Heart left ventricle (tissue), 16 donors: ENCODE measurements around the gene POU4F1. TPM values are rescaled to one million over a fixed set of nuclear protein-coding genes. Genes with fewer than 3 reads are reported as not detected.

Experiments used
- ATAC-seq, 4 donors: fragments of 200-7000 bp; cut with Tn5 transposase; one replicate each; pipeline ENCODE4 v1.9.1; 2020 to 2022; ENCODE audit warnings: moderate library complexity in 4 of 4, mild to moderate bottlenecking in 3 of 4, moderate number of reproducible peaks in 1 of 4
- DNase-seq, 5 donors: peaks; one replicate each; pipeline ENCODE4 v3.0.0-alpha.2; 2020
- H3K27ac ChIP-seq, 12 donors: fragments of 200-600 bp; sonication (generic) in 4 of 12; one replicate each; pipeline versions ENCODE4 v1.5.0 to v1.8.0; 2016 to 2022; ENCODE audit warnings: mild to moderate bottlenecking in 2 of 12
- H3K27me3 ChIP-seq, 9 donors: fragments of 200-600 bp; sonication (generic) in 2 of 9; one replicate each; pipeline versions ENCODE4 v1.5.1 to v1.8.0; 2016 to 2022; ENCODE audit warnings: mild to moderate bottlenecking in 3 of 9
- H3K36me3 ChIP-seq, 9 donors: fragments of 200-600 bp; sonication (generic) in 2 of 9; one replicate each; pipeline versions ENCODE4 v1.5.0 to v1.8.0; 2018 to 2022; ENCODE audit warnings: mild to moderate bottlenecking in 2 of 9
- H3K4me1 ChIP-seq, 12 donors: fragments of 200-600 bp; sonication (generic) in 4 of 12; one replicate each; pipeline versions ENCODE4 v1.5.0 to v1.8.0; 2016 to 2022; ENCODE audit warnings: mild to moderate bottlenecking in 3 of 12
- H3K4me3 ChIP-seq, 12 donors: fragments of 200-600 bp; sonication (generic) in 4 of 12; one replicate each; pipeline versions ENCODE4 v1.5.0 to v1.8.0; 2017 to 2022; ENCODE audit warnings: mild to moderate bottlenecking in 9 of 12, moderate library complexity in 4 of 12
- H3K9me3 ChIP-seq, 12 donors: fragments of 200-600 bp; sonication (generic) in 4 of 12; one replicate each; pipeline versions ENCODE4 v1.5.0 to v1.8.0; 2016 to 2022; ENCODE audit warnings: mild to moderate bottlenecking in 1 of 12
- POLR2A ChIP-seq, 2 donors: fragments of 450-650 bp; IDR thresholded peaks; one replicate each; pipeline ENCODE4 v1.6.1; 2017; ENCODE audit warnings: antibody characterized with exemption in 2 of 2, mild to moderate bottlenecking in 2 of 2, moderate library complexity in 2 of 2
- WGBS, 4 donors: extraction: QIAGEN DNeasy Blood & Tissue Kit in 2 of 4; methylation state at CpG; one replicate each; pipeline versions ENCODE4 v1.1.5 to v1.1.7; 2013 to 2018; 5-methylcytosine and 5-hydroxymethylcytosine counted together
- intact Hi-C, 10 donors: fragments of 100-400 bp; cut with DNase I; formaldehyde crosslinking; loops; one replicate each; pipeline versions ENCODE4 v1.11.1 to v1.14.2; 2022
- polyA plus RNA-seq, 2 donors: library from polyadenylated mRNA; stranded (reverse); fragments of 200-250 nt; gene quantifications; one replicate each; pipeline ENCODE4 v1.2.3, GENCODE V29; 2013
- total RNA-seq, 9 donors: library from RNA; depleted of rRNA in 2 of 9; stranded (reverse); fragments of >200 nt in 2 of 9; fragmentation: NEBNext Ultra II Directional in 3 of 9; extraction: Animal tissue kit (Norgen Biotek cat#: 25700) in 3 of 9; gene quantifications; one replicate each; pipeline versions ENCODE4 v1.1.0 to v1.2.4, GENCODE V29; 2016 to 2023
- TF ChIP-seq, protein P1 (sequence below), 12 donors: fragments of 200-600 bp; sonication (generic) in 4 of 12; IDR thresholded peaks; one replicate each; pipeline versions ENCODE4 v1.5.0 to v1.8.0; 2018 to 2022; ENCODE audit warnings: antibody characterized with exemption in 12 of 12, mild to moderate bottlenecking in 5 of 12
- donor health status: ischemic (EF 13 %, LVEDD 7.1; RV severe dilation, severe dysfunction).
- donor health status: healthy with polysubstance abuse.
- donor health status: DM: no; HTN: yes; CAD: no.
- donor health status: DM: no; HTN: no; CAD: no.
- donor health status: ischemic (EF 25% LVEDD 6.9; RV normal size, moderate dysfunction).
- donor health status: ischemic (EF 25% LVEDD 5.7; RV mildly dilated, moderate dysfunction).
- donor health status: healthy.
- donor health status: DM: yes; HTN: yes; CAD: no.
- donor health status: ischemic (EF 35%, LVEDD 5.7; RV mildly dilated, moderate dysfunction).
- donor health status: nonischemic (EF 11% LVEDD 7.7; RV severe dilation, severe dysfunction).
- donor health status: DM: yes; HTN: yes; CAD: no.
- donor health status: PGD.
- donor health status: ischemic (EF 29% LVEDD 5.4; RV normal size, mild dysfunction).
- donor health status: nonischemic (EF 23%, LVEDD 6.1; RV moderate dilation, normal function).

The POU4F1 gene
- total and polyA plus RNA-seq, 11 donors: 0.04 TPM; not detected in 10

DNA sequence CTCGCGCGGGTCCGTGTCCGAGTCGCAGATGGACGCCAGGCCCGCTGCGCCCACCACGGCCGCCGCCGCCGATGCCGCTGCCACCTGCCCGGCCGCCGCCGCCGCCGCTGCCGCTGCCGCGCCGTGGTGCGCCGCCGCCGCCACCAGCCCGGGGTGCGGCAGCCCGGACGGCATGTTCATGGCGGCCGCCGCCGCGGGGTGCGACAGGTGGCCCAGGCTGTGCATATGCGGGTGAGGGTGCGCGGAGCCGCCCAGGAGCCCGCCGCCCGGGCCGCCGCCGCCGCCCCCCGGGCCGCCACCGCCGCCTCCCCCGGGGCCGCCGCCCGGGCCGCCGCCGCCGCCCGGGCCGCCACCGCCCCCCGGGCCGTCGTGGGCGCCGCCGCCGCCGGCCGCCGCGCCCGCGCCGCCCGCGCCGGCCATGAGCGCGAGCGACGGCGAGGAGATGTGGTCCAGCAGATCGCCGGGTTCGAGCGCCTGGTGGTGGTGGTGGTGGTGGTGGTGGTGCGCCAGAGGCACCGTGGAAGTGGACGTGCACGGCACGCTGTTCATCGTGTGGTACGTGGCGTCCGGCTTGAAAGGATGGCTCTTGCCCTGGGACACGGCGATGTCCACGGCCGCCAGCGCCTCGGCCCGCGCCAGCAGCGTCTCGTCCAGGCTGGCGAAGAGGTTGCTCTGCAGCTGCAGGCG is 1.3 kb downstream of the POU4F1 start:
- Histone ChIP-seq H3K27ac (no peak overlapping the region), H3K4me1 (peaks cover 0 to 37% (median 12%) of the 10 kb centered on the region in 12 donors), H3K9me3 (no peaks in the 10 kb centered on the region), H3K27me3 (peaks cover 81 to 96% (median 94%) of the 10 kb centered on the region in 9 donors), H3K4me3 (peak overlapping the region in 7 of 12 donors; percentile 10 to 51 (median 23)), H3K36me3 (no peaks in the 10 kb centered on the region)
- ATAC-seq (no peak), DNase-seq (no peak)
- TF ChIP-seq POLR2A (IDR thresholded peaks at IDR 0.05): no peak
- intact Hi-C loops: loop anchor here in 2 of 10 donors (10.0 kb wide), 1 partner anchor 53 kb away; the partner anchor contains the start of gene OBI1 (in 2 of the 2)
- 1 to 7% (median 4%) methylated on average over 25 to 112 of the region's 112 CpGs for WGBS, 4 donors

DNA sequence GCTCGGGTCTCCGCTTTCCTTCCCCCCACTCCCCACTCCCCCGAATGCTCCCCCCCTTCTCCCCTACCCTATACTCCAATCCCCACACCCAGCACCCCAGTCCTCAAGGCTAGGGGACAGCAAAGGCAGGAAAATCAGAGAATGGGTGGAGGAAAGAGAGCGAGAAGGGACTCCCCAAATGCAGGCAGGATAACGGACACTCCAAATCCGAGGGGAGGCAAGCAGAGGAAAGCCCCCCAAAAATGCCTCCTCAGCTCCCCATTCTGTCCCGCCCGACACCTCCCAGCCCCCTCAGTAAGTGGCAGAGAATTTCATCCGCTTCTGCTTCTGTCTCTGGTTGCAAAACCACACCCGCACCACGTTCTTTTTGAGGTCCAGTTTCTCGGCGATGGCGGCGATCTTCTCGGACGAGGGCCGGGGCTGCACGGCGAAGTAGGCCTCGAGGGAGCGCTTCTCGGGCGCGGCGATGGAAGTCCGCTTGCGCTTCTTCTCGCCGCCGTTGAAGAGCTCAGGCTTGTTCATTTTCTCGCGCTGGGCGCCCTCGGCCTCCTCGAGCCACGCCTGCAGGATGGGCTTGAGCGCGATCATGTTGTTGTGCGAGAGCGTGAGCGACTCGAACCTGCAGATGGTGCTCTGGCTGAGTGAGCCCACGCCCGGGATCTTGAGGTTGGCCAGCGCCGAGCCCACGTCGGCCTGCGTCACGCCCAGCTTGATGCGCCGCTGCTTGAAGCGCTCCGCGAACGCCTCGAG is 2.1 kb downstream of the POU4F1 start:
- Histone ChIP-seq H3K27ac (no peak overlapping the region), H3K36me3 (no peaks in the 10 kb centered on the region), H3K27me3 (peaks cover 82 to 96% (median 94%) of the 10 kb centered on the region in 9 donors), H3K9me3 (no peaks in the 10 kb centered on the region), H3K4me3 (peak overlapping the region in 8 of 12 donors; percentile 10 to 44 (median 19)), H3K4me1 (peaks cover 3 to 37% (median 14%) of the 10 kb centered on the region in 12 donors)
- DNase-seq (no peak), ATAC-seq (no peak)
- TF ChIP-seq POLR2A (IDR thresholded peaks at IDR 0.05): no peak
- TF ChIP-seq, protein P1, sequence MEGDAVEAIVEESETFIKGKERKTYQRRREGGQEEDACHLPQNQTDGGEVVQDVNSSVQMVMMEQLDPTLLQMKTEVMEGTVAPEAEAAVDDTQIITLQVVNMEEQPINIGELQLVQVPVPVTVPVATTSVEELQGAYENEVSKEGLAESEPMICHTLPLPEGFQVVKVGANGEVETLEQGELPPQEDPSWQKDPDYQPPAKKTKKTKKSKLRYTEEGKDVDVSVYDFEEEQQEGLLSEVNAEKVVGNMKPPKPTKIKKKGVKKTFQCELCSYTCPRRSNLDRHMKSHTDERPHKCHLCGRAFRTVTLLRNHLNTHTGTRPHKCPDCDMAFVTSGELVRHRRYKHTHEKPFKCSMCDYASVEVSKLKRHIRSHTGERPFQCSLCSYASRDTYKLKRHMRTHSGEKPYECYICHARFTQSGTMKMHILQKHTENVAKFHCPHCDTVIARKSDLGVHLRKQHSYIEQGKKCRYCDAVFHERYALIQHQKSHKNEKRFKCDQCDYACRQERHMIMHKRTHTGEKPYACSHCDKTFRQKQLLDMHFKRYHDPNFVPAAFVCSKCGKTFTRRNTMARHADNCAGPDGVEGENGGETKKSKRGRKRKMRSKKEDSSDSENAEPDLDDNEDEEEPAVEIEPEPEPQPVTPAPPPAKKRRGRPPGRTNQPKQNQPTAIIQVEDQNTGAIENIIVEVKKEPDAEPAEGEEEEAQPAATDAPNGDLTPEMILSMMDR (IDR thresholded peaks at IDR 0.05): no peak
- WGBS, 4 donors: 2 to 11% (median 5%) methylated on average over 33 to 58 of the region's 58 CpGs
- intact Hi-C loops: loop anchor here in 2 of 10 donors (10.0 kb wide), 1 partner anchor 54 kb away; the partner anchor contains the start of gene OBI1 (in 2 of the 2)

DNA sequence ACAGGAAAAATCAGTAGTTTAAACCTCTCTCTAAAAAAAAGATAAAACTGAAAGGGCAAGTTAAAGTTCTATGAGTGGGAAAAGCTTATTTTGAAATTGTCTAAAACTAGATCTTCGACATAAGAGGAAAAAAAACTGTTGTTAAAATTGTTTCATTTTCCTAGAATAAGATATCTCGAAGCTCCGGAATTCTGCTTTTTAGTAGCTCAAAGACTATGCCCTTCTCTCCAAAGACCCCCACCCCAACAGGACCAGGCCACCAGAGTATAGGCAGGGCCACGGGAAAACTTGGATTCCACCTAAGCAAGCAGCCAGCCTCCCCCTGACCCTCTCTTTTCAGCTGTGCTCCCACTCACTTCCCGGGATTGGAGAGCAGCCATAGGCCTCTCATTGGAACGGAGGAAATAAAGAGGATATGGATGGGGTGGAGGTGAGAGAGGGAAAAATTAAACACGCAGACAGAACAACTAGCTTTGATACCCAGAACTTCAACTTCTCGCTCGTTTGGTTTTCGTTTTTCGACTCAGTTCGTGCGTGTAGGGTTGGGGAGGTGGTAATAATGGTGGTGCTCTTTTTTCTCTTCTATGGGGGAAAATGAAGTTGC is 3.0 kb downstream of the POU4F1 start:
- no peak for ATAC-seq
- Histone ChIP-seq H3K27me3 (peaks cover 83 to 96% (median 94%) of the 10 kb centered on the region in 9 donors), H3K9me3 (no peaks in the 10 kb centered on the region), H3K4me3 (no peak overlapping the region), H3K27ac (no peak overlapping the region), H3K4me1 (peaks cover 7 to 46% (median 20%) of the 10 kb centered on the region in 12 donors), H3K36me3 (no peaks in the 10 kb centered on the region)
- no peak for TF ChIP-seq POLR2A (IDR thresholded peaks at IDR 0.05)
- TF ChIP-seq, protein P1 (IDR thresholded peaks at IDR 0.05): no peak
- no peak for DNase-seq
- intact Hi-C loops: loop anchor here in 2 of 10 donors (10.0 kb wide), 1 partner anchor 54 kb away; the partner anchor contains the start of gene OBI1 (in 2 of the 2)
- WGBS, 4 donors: 13 to 29% (median 21%) methylated on average over 13 of the region's 13 CpGs

DNA sequence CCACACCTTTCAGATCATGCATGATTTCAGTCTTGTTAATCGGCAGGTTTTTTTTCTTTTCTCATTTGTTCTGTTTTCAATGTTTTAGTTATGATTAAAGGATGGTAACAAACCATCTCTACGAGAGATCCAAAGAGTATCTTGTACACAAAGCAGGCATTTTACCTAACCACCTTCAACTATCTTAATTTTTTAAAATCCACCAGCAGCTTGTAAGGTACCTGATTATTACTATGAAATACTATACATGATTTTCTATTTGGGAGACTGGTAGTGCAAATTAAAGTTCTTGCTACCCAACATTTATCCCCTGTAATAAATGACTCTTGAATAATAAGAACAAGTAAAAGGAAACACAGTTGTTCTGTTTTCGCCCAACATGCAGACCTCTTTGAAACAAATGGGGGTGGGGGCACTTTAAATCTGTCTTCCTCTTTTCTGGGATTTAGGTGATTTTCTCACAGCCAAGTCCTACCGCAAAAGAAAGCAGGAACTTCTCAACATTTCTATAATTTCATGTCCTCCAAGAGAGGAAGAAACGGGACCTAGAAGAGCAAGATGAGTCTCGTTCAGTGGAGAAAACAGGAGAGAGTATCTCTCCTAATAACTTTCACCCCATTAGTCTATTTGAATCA is 3.6 kb downstream of the POU4F1 start:
- intact Hi-C loops: loop anchor here in 2 of 10 donors (10.0 kb wide), 1 partner anchor 55 kb away; the partner anchor contains the start of gene OBI1 (in 2 of the 2)
- Histone ChIP-seq H3K9me3 (no peaks in the 10 kb centered on the region), H3K27ac (no peak overlapping the region), H3K4me3 (no peak overlapping the region), H3K27me3 (peaks cover 81 to 96% (median 94%) of the 10 kb centered on the region in 9 donors), H3K4me1 (peaks cover 7 to 48% (median 20%) of the 10 kb centered on the region in 12 donors), H3K36me3 (no peaks in the 10 kb centered on the region)
- ATAC-seq (no peak), DNase-seq (no peak)
- TF ChIP-seq, protein P1 (IDR thresholded peaks at IDR 0.05): no peak
- no peak for TF ChIP-seq POLR2A (IDR thresholded peaks at IDR 0.05)
- WGBS, 4 donors: 20 to 34% (median 31%) methylated on average over 6 of the region's 6 CpGs
